NCI-H345 (cell line): ENCODE measurements around the gene MYOT.
"Not testable (repeated sequence)": the region's sequence is repeated elsewhere in the genome, so short reads cannot be mapped to it uniquely, and the experiment has no call there.

Experiments
- DNase-seq: peaks from one replicate; lab custom pipeline; 2025; lab: John Stamatoyannopoulos, UW

MYOT gene, protein sequence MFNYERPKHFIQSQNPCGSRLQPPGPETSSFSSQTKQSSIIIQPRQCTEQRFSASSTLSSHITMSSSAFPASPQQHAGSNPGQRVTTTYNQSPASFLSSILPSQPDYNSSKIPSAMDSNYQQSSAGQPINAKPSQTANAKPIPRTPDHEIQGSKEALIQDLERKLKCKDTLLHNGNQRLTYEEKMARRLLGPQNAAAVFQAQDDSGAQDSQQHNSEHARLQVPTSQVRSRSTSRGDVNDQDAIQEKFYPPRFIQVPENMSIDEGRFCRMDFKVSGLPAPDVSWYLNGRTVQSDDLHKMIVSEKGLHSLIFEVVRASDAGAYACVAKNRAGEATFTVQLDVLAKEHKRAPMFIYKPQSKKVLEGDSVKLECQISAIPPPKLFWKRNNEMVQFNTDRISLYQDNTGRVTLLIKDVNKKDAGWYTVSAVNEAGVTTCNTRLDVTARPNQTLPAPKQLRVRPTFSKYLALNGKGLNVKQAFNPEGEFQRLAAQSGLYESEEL

DNA sequence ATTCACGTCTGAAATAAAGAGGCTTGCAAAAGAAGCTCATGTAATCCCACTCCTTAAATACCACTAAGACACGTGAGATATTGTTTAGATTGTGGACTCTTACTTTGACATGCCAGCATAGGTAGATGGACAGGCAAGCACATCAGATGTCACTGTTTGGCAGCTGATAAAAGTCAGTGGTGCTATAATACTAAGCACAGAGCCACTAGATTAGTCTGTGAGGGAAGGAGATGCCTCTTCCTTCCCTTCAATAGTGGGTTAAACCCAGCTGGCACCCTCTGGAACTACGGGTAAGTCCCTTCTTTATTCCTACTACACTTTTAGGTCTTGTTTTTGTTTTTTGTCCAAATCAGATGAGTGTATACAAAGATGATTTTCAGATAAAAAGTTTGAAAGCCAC is at the start of gene MYOT:
Gene MYOT (plus strand): TSS at position 197 of the 400 bp plus-strand sequence. CDS start 2,792 bp downstream, outside the sequence.
- DNase-seq = no peak

DNA sequence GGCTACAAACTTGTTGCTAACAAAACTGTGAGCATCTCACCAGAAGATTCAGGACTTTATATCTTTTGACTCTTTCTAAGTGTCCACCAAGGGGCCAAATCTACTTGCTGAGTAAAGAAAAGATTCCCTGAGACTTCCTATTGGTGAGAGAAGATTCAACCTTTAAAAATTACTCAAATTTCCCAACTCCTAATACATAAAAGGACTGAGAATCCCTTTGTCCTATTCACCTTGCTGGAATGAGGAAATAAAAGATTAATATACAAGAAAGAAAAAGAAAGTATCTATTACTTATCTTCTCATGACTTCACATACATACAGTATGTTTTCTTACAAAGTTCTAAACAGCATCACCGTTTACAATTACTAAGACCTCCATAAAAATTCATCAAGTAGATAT is 47.9 kb upstream of the MYOT start:
- no peak for DNase-seq

DNA sequence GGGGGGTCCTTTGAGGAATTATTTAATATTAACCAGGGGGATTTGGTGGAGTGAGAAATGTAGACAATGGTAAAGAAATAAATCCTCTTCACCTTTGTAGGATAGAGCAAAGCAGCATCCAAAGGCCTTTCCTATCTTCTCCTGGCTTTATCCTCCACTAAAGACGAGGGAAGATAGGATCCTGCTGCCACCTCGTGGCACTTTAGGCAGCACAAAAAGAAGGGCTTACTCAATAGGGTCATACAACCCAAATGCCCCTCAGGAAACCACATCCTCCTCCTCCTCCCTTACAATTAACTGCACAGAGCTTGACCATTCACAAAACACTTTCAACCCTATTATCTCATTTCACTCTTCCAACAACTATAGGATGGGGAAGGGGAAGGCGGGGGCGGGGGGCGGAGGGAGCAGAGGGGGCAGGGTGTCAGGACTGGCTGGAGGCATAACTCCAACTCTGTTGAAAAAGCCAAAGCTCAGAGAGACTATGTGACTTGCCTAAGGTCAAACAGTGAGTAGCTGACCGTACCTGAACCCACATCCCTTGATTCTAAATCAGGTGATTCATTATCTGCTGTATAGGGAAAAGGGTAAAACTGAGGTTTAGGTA is 45.4 kb upstream of the MYOT start:
- DNase-seq = peak; percentile 20

DNA sequence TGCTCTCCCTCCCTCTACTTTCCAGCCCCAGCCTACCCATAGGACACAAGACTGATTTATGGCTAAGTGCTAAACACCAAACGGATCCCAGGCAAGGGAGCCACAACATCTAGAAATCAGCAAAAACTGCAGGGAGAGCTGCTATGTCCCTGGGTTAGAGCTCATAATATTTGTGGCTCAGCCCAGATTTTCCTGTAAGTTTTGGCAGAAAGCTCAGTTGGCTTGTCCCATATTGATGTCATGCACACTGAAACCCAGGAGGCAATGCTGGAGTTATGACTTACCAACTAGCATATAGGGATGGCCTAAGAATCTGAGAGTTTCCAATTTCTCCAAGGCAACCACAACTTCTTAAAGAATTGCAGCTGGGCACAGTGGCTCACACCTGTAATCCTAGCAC is 44.7 kb upstream of the MYOT start:
- DNase-seq = no peak

DNA sequence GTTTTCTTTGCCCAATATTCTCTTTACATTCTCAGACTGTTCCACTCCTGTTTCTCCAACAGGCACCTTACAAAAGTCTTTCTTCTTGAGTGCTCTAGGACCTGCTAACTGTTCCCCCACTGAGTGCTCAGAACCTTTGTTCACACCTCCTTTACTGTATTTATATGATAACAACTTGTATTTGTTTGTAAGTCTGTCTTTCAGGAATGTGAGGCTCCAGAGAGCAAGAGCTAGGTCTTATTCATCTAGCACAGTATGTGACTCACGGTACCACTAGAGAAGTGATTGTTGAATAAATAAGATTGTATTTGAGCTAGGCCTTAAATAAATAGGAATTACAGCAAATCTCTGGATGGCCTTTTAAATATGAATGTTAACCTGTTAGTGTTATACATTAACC is 42.5 kb upstream of the MYOT start:
- no peak for DNase-seq

DNA sequence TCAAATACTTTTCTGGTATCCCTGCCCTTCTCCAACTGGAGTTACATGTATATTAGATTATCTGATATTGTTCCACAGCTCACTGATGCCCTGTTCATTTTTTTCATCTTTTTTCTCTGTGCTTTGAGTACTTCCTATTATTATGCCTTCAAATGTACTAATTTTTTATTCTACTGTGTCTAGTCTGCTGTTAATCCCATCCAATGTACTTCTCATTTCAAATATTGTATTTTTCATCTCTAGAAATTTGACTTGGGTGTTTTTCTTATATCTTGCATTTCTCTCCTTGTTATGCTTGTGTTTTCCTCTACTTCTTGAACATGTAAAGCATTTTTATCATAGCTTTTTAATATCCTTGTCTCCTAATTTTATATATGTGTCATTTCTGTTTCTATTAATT is 41.6 kb upstream of the MYOT start:
- DNase-seq = no peak

DNA sequence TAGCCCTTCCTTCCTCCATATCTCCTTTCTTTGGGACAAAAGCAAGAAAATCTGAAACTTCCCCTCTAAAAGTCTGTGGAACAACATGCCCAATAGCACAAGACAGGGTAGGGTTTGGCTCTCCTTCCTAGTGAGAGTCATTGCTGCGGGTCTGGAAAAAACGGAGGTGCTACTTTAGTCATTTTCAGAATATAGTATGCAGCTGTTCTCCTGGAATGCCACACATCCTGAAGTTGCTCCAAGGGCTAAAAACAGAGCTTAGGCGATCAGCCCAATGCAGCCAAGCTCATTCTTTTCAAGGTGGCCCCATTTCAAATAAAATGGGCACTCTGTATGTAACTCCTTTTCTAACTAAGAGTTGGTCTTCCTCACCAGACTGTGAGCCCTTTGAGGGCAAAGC is 39.5 kb upstream of the MYOT start:
- no peak for DNase-seq

DNA sequence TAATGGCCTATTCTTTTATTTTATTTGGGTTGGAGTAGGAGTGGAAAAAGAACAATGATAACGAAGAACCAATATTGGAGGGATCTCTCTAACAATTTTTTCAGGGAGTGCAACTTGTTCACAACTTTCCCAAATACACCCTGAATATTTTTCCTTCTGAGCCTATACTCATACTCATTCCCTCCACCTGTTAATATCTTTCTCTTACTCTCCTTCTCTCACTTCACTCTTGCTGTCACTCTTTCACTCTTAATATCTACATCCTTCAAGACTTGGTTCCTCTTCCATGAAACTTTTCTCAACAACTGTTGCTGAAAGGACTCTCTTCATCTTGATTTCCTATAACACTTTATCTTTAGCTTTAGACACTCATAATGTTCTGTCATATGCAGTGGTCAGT is 39.0 kb upstream of the MYOT start:
- DNase-seq = no peak

DNA sequence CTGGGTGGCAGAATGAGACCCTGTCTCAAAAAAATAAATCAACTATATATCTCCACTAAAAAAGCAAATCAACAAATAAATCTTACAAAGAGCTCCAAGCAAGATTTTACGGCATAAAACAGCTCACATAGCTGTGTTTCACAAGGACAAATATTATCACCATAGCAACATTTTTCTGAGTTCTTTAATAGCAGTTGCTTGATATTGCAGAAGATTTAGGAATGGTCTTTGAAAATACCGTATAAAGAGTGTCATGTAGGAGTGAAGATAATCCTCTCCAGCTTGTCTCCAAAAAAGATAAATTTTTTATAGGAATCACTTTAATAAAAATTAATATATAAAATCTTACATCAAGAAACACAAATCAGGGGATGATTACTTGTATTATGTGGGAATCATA is 36.6 kb upstream of the MYOT start:
- no peak for DNase-seq

DNA sequence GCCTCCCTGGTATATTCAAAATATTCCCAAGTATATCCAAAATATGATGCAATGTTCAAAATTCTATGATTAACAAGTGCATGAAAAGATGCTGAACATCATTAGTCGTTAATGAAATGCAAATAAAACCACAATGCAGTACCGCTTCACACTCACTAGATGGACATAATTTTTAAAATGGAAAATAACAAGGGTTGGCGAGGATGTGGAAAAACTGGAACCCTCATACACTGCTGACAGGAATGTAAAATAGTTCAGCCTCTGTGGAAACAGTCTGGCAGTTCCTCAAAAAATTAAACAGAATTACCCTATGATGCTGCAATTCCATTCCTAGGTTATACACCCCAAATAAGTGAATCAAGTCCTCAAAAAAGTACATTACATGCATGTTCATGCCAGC is 36.1 kb upstream of the MYOT start:
- DNase-seq = no peak

DNA sequence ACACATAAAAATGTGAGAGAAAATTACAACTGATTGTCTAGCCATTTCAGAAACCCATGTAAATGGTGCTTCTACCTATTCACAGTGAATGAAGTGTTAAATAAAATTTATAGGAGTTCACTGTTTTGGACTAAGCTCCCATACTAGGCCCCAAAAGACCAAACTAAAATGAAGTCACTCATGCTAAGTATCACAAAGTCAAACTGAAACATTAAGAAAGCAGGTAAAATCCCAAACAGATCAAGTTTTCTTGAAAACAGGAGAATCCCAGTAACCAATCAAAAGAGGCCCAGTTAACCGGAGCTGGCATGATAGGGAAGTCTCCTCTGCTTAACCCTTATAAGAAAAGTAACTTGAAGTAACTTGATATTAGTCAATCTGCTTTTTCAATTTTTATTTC is 35.2 kb upstream of the MYOT start:
- DNase-seq = no peak

DNA sequence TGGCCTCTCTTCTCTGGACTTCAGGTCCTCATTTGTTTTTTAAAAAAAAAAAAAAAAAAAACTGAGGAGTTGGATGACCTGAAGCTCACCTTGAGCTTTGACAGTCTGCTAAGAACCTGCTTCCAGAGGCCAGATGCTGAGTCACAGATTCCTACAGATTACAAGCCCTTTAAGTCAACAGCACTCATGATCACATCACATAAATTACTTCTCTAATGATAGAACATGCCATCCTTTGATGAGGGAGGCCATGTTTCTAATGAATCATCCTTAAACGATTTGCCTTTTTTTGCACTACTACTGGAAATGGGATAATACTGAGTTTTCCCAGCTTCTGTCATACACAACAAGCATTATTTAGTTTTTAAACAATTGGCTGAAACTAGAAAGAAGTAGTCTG is 34.2 kb upstream of the MYOT start:
- peak; percentile 1 for DNase-seq

DNA sequence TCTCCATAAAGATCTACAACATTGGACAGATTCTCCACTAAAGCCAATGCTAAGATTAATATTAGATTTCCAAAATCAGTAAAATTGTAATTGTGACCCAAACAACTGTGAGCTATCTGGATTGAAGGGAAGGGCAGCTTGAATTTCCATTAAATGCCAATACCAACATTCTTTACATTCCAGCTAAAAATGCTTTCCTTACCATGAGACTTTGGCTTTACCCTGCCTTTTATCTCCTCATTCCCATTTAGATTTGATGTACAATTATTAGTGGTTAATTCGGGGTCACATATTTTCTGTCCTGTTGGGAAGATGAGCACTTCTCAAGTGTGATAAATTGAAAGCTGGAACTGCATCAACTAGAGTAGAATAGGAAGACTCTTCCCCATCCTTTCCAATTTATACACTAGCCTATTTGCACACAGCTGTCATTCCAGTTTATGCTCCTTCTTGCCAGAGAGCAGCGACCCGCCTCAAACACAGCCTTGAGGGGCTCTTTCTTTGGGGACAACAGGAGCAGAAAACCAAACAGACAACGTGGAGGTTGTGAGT is 33.1 kb upstream of the MYOT start:
- DNase-seq = no peak

DNA sequence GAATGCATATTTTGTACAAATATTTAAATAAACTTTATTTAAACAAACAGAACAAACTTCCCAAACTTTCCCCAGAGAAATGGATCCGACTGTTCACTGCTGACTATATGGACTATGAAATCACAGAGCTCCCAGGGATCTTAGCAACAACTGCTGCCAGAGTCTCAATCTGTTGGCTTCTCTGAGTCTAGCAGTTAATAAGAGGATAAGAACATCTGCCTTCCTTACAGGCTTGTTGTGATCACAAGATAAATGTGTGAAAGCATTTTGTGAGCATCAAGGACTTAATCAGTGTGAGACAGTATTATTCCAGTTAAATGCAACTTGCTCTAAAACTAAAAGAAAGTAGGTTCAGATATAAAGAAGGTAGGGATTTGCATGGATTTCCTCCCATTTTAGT is 31.4 kb upstream of the MYOT start:
- DNase-seq = no peak

DNA sequence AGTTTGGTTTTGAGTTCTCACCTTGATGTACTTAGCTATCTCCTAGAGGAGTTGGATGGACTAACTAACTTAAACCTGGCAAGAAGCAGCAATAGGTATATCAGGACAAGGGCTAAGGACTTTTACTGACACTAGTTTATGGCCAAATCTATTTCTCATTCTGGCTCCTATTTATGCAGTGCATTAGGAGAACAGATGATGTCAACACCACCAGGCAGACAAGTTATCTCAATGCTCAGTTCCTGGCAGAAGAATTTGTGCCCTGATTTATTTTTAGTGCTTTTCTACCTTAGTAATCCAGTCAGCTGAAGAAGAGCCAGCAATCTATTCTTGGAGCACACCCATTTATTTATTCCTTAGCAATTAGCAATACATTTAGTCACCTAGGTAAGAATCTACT is 30.7 kb upstream of the MYOT start:
- DNase-seq = no peak

DNA sequence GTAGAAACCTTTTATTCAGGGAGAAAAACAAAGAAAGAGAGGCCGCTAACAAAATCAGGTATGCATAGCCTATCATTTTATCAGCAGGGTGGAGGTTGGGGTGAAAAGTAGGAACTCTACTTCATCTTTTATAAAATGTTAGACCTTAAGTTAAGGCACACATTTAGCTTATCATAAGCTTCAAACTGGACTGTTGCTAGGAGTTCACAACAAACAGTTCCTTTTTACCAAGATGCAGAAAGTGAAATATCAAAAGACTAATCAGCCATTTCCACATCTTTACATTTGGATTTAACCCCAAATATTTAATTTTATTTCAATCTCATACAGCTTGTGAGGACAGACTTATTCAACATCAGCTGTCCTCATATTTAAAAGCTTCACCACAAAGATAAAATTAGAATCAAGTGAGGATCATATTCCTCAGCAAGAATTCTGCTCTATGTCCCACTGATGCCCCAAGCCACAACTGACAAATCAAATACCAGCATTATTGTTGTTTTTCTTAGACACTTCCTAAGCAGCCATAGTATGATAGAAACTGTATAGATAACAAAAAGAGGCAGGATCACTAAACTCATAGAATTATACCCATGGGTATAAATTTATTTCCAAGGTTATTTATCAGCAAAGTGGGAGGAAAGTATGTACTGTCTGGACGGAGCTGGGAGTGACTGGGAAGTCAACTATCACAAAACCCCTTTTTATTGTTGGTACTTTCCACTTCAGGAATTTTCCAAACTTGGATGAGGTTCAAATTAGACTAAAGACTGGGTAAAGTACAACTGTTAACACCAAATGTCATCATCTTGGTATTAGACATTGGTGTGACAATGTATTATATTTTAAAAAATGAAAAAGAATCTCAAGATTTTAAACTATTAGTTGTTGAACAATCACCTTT is 29.9 kb upstream of the MYOT start:
- no peak for DNase-seq

DNA sequence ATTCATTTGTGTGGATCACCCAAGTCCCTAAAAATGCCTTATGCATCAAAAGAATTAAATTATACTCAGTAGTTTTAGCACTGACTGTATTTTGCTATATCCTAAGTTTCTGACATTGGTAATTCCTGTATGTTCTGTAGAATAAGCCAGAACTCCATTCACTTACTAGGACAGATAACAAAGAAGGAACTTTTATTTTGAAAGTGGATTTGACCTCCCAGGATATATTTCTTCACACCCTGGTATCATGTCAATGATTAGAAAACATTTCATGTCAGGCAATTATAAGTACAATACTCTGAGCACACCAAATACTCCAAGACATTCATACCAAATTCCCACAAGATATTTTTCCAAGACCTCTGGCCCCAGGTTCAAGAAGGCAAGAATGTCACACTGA is 28.7 kb upstream of the MYOT start:
- DNase-seq = no peak

DNA sequence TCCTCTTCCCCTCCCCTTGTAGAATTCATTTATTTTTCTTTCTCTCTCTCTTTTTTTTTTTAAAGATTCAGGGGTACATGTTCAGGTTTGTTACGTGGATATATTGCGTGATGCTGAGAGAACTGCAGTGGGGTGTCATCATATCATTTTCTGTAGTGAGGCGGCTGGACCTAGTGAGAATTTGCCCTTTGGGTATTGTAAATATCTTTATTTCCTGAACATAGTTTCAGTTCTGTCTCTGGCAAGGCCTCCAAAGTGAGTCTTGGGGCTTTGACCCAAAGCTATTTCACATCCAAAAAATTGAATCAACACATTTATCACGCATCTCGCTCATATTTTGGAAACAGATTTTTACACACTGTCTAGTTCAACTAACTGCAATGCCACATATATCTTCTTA is 25.4 kb upstream of the MYOT start:
- DNase-seq = no peak

DNA sequence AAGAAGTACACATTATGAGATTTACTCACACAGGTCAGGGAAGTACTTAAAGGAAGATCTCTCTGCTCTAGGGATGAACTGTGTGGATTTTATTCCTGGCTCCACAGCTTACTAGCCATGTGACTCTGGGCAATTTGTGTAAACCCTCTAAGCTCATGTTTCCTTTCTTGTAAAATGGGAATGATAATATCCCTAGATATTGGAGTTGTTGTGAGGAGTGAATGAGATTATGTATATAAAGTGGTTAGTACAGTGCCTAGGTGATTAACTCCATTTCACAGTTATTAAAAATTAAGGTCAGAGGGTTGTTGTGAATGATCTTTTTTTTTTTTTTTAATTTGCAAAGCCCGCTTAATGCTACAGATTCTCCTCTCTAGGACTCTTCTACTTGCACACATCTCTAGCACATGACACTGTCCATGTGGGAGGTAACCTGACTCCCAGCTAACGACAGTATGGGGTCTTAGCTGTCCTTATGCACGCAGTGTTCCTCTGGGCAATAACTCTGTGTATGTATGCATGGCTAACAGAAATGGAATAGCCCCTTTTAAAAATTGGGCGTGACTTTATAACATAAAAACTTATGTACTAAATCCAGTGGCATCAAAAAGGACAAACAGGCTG is 23.9 kb upstream of the MYOT start:
- no peak for DNase-seq

DNA sequence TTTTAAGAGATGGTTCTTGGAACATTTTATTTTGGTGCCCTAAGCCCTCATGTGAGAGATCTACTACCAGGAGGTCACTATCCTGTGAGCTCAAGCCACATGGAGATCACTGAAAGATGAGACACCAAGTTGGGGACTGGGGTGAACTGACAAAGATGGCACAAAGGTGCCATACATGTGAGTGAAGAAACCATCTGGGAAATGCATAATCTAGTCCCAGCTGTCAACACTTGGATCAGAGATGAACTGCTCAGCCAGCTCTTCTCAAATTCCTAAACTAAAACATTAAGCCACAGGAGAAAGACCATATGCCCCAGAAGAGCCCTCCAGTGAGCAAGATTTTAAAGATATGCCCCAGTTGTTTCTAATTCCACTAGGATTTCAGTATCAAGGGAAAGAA is 22.2 kb upstream of the MYOT start:
- no peak for DNase-seq

DNA sequence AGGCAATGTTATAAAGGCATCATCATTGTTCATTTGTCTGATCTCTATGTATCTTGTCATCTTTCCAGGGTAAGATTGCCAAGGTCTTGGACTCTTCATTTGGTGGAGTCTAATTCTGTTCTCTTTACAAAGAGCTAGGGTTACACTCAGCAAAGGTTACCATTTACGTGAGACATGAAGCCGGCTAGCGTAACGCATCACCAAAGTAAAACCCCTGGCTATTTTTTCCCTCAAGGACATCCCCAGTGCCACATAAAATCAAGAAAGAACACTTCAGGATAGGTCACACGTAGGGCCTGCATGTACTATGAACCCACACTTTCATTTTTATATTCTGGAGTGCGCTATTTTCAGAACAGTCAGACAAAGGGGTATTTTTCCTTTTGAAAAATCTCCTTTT is 20.0 kb upstream of the MYOT start:
- no peak for DNase-seq

DNA sequence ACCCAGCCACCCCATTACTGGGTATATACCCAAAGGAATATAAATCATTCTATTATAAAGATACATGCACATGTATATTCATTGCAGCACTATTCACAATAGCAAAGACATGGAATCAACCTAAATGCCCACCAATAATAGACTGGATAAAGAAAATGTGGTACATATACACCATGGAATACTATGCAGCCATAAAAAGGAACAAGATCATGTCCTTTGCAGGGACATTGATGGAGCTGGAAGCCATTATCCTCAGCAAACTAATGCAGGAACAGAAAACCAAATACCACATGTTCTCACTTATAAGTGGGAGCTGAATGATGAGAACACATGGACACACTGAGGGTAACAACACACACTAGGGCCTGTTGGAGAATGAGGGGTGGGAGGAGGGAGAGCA is 14.5 kb upstream of the MYOT start:
- not testable (repeated sequence) for DNase-seq
